ENCODE data around the gene TACC2.
"Not testable (repeated sequence)": the region's sequence is repeated elsewhere in the genome, so short reads cannot be mapped to it uniquely, and the experiment has no call there.

Gene TACC2

DNA sequence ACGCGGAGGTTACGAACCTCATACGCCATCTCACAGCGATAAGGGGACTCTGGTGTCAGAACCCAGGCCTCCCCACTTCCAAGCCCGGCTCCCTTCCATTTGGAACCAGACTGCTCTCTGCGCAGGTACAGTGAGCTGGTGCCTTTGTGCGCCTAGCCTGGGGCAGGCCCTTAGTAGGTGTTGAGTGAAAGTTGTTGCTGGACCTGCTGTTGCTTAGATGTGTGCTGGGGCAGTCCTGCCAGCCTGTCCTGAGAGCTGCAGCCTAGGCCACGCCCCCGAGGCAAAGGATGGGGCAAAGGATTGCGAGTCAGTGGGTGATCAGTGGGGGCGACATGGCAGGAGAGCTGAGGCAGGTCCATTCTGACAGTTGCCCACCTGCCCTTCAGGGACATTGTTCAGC is 209.7 kb downstream of the TACC2 start:
- no peak for DNase-seq

DNA sequence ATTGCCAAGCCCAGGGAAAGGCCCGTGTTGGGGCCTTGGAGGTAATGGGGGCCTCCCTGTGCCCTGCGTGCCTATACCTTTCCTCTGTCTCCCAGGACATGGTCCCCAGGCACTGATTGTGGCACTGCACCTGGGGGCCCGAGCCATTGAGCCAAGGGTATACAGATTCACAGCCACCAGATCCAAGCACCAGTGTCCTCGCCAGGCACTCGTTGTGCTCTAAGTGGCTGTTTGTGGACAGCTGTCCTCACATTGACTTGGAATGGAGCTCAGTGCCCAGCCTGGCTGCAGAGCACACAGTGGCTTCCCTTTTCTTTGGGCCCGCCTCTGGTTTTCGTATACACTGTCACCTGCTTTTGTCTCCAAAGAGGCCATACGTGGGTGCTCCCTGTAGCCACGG is 210.1 kb downstream of the TACC2 start:
- DNase-seq, result no peak

DNA sequence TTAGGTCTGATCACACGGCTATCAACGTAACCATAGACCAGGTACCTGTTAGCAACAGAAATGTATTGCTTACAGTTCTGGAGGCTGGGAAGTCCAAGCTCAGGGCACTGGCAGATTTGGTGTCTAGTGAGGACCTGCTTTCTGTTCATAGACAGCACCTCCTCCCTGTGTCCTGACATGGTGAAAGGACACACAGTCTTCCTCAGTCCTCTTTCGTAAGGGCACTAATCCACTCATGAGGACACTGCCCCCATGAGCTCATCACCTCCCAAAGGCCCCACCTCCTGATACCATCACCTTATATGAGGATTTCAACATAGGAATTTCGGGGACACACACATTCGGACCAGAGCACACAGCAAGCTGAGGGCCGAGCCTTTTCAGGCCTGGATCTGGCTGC is 210.7 kb downstream of the TACC2 start:
- no peak for DNase-seq

DNA sequence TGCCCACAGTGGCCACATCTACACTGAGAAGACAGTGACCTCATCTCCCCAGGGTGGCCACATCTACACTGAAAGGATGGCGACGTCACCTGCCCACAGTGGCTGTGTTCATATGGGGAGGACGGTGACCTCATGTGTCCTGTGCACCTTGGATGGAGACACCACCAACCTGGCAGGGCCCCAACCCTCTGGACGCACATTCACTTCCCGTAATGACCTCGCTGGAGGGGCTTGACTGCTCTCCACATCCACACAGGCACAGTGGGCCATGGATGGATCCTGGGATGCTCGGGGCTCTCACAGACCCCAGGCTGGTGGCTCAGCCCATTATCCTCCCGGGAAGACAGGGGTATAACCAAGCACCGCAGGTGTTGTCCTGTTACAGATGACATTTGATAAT is 212.4 kb downstream of the TACC2 start:
- DNase-seq, result no peak

DNA sequence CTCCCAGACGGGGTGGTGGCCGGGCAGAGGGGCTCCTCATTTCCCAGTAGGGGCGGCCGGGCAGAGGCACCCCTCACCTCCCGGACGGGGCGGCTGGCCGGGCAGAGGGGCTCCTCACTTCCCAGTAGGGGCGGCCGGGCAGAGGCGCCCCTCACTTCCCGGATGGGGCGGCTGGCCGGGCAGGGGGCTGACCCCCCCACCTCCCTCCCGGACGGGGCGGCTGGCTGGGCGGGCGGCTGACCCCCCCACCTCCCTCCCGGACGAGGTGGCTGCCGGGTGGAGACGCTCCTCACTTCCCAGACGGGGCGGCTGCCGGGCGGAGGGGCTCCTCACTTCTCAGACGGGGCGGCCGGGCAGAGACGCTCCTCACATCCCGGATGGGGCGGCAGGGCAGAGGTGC is 214.2 kb downstream of the TACC2 start:
- not testable (repeated sequence) for DNase-seq

DNA sequence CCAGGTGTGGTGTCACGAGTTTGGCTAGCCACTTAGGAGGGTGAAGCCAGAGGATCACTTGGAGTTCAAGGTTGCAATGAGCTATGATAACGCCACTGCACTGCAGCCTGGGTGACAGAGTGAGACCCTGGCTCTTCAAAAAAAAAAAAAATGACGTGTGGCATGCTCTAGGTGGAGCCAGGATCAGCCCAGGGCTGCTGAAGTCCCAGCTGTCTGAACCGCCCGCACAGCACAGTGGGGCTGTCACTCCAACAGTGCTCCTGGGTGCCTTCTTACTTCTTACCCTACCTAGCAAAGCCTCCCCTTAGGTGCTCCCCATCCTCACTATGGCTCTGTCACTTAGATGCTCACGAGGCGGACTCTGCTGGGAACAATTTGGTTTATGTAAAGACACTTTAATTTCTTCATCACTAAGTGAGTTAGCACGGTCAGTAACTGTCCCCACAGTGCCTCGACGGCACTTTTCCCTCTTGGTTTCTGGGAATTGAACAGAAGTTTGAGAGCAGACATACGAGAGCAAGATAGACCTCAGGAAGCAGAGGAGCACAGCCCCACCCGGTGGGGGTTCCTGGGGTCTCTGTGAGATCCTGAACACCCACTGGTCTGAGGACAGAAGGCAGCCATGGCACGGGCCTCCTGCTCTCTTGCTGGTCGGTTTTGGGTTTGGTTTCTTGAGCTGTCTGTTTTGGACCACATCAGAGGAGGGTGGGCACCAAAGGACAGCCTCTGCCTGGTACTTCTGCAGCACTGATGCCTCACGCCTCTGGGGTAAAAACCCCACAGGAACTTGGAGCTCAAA is 215.9 kb downstream of the TACC2 start:
- DNase-seq, result no peak

DNA sequence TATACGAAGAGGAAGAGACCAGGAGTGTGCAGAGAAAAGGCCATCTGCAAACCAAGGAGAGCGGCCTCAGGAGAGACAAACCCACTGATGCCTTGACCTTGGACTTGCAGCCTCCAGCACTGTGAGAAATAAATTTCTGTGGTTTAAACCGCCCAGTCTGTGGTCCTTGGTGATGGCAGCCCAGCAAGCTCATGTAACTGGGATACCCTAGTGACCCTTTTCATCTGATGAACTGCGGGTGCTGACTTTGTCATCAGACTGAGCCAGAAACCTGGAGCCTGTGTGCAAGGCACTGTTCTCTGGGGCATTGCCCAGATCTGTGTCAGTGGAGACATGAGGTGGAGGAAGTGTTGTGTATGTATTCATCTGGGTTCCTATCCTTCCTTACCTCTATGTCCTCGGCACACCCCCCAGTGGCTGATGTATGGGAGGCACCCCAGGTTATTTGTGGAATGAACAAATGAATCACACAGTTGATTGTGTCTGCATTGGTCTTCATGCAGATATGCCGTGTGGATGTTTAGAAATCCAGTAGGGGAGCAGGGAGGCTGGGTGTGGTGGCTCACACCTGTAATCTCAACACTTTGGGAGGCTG is 217.6 kb downstream of the TACC2 start:
- DNase-seq, result no peak

DNA sequence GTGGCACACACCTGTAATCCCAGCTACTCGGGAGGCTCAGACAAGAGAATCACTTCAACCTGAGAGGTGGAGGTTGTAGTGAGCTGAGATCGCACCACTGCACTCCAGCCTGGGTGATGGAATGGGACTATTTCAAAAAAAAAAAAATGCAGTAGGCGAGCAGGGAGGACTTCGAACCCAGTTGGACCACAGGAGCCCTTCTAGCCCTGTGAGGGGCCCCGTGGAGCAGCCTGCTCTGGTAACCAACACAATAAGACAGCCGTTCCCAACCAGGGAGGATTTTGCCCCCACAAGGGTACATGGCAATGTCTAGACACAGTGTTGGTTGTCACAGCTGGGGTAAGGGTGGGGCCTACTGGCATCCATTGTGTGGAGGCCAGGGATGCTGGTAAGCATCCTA is 218.2 kb downstream of the TACC2 start:
- no peak for DNase-seq

DNA sequence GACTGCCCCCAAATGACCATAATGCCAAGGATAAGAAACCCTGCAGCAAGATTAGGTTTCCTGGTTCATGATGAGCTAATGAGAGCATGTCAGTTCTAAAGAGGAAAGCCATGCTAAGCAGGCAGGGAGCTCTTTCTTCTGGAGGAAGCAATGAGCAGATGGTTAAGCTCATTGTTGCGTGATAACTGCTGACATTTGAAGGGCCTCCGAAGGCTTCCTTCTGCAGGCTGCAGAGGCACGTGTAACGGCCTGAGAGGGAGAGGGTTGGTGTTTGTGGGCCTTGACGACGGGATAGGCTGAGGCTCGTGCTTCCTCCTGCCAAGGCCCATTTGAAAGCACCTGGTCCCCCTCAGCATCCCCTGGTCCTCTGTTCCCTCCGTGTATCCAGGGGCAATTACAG is 218.6 kb downstream of the TACC2 start:
- DNase-seq, result no peak

DNA sequence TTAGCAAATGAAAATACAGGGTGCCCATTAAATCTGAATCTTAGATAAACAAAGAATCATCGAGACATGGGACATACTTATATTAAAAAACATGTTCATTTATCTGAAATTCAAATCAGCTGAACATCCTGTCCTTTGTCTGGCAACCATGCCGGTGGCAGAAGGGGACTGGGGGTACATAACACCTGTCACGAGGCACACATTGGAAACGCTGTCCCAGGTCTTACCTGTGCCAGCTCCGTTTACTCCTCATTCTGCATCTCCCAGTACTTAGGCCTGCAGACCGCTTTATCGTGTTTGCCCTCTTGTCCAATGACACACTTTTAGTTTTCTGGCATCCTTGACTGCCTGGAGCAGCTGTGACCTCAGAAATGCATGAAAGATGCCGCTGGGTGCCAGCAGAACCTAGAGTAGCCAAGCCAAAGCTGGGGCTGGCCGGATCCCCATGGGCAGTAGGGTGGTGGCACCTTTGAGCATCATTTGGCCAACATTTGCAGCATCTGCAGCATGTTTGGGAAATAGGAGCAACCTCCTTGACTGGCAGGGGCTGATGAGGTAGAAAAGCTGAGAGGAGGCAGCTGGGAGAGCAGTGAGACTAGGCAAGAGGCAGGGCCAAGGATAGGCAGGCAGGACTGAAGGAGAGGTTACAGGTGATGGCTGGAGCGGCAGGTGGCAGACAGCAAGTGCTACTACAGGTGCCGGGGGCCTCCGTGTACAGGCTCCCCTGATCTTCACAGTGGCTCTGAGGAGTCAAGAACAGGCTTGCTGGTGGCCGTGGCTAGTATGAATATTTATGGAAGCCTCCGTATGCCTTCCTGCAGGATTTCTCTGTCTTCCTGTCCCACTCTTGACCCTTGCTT is 219.8 kb downstream of the TACC2 start:
- DNase-seq, result no peak

DNA sequence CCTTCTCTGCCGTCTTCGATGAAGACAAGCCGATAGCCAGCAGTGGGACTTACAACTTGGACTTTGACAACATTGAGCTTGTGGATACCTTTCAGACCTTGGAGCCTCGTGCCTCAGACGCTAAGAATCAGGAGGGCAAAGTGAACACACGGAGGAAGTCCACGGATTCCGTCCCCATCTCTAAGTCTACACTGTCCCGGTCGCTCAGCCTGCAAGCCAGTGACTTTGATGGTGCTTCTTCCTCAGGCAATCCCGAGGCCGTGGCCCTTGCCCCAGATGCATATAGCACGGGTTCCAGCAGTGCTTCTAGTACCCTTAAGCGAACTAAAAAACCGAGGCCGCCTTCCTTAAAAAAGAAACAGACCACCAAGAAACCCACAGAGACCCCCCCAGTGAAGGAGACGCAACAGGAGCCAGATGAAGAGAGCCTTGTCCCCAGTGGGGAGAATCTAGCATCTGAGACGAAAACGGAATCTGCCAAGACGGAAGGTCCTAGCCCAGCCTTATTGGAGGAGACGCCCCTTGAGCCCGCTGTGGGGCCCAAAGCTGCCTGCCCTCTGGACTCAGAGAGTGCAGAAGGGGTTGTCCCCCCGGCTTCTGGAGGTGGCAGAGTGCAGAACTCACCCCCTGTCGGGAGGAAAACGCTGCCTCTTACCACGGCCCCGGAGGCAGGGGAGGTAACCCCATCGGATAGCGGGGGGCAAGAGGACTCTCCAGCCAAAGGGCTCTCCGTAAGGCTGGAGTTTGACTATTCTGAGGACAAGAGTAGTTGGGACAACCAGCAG is 221.7 kb downstream of the TACC2 start:
- DNase-seq, result no peak

DNA sequence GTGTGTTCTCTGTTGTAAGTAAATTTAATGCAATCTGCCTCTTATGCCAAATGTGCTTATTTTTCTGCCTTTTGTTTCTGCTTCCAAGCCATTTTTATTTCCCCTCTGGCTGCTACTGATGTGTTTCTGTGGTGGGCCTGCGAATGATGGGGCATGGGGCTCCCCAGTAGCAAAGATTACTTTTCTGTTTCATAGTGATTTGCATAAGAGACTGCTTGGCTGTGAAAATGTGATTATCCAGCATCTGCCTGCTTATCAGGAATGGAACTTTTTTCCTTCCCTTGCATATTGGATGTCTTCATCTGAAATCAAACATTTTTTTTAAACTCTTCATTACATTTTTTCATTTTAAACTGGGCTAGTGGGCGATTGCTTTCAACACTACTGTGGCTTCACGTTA is 224.4 kb downstream of the TACC2 start:
- no peak for DNase-seq

DNA sequence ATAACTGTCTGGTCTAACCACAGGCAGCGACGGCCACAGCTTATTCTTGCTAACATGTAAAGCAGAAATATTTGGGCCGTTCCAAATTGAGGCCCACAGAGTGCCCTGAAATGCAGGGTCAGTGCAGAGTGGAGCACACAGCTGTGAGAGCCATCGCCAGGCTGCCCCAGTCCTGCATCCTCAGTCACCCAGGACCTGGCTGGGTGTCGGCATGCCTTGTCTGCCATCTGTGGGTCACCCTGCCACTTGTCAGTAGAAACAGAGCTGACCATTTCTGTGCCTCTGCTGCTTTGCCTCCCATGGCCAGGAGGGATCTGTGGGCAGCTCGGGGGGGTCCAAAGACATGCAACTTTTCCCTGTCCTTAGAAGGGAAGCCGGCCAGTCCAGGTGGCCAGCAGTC is 224.8 kb downstream of the TACC2 start:
- DNase-seq, result no peak

DNA sequence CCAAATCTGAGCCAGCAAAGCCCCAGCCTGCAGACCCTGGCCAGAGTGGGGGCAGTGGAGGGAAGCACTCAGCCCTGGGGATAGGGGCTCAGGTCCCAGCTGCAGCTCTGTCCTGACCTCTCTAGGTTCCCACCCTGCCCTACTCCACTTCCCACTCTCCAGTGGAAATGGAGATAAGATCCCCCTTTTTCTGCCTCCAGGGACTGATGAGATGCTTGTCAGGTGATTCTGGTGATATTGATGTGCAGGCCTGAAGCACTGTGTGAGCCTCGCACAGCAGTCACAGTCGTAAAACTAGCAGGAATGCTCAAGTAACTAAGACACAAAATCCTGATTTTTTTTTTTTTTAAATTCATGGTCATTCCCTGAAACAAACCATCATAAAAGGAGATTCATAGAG is 227.1 kb downstream of the TACC2 start:
- no peak for DNase-seq

DNA sequence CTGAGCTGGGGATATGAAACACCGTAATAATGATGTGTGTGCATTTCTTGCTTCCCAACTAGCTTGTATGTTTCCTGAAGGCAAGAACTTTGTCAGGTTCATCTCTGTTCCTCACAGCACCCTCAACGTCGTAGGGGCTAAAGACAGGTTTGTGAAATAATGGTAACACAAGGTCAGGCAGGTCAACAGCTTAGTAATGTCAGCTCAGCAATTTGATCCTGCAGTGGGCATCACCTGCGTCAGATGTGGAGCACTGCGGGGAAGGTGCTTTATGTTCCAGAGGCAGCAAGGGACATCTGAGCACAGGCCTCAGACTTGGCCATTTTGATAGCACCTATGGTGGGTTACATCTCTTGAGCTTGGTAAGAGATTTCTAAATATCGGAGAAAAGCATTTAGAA is 230.4 kb downstream of the TACC2 start:
- no peak for DNase-seq

DNA sequence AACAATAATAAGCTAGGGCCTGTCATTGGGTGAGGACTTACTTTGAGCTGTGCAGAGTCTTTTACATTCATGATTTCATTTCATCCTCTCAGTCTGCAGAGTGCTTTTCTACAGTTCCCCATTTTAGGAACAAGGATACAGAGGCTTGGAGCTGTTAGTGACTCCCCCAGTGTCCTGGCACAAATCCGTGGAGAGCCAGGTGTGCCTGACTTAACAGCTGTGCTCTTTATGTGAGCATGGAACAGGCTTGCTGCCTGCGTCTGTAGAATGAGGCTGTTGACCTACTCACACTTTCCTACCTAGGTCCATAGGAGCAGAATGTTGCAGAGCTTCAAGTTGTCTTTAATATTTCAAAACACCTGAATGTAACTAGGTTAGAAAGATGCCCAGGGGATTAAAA is 231.8 kb downstream of the TACC2 start:
- no peak for DNase-seq

DNA sequence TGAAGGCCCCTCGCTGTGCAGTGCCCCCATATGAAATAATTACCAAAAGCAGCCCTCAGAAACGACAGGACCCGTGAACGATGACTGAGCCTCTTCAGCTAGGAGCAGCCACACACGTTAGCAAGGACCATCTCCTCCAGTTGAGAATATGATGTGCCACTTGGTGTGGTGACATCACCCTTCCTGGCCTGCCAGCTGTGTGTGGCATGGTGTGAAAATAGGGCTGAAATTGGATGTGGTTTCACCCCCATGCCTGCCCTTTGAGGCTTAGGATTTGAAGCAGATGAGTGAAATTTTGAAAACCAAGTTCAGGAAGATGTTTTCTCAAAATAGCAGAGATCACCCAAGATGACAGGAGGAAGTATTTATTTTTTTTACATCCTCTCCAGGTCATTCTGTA is 233.0 kb downstream of the TACC2 start:
- DNase-seq, result no peak

DNA sequence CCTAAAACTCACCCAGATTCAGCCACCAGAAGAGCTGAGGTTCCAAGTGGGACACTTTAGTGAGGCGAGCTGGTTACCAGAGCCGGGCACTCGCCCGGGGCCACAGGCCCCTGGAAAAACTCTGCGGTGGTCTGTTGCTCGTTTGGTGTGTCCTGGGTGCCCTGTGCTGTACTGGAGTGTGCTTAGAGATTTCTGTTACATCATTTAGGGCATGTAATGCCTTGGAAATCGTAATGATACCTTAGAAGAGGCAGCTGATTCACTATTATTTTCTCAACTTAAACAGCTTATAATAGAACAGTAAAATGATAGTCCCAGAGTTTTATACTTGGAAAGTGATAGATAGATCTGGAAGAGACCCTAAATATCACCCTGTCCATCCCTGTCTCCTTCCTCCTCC is 233.7 kb downstream of the TACC2 start:
- no peak for DNase-seq

DNA sequence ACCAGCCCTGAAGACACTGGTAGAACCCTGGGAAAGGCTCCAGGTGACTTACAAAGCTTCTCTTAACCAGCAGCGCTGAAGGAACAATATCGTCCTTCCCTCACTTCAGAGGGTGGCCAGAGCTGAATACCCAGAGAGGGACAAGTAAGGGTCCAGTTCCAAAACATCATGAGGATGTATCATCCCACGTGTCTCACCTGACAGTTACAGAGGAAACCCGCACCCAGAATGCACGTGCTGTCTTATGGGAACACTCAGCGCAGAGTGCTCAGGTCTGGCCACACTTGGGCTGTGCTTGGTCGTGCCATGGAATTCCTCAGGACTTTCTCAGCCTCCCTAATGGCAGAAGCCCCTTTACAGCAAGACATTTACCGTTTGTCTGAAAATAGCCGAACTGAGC is 235.2 kb downstream of the TACC2 start:
- DNase-seq, result no peak

DNA sequence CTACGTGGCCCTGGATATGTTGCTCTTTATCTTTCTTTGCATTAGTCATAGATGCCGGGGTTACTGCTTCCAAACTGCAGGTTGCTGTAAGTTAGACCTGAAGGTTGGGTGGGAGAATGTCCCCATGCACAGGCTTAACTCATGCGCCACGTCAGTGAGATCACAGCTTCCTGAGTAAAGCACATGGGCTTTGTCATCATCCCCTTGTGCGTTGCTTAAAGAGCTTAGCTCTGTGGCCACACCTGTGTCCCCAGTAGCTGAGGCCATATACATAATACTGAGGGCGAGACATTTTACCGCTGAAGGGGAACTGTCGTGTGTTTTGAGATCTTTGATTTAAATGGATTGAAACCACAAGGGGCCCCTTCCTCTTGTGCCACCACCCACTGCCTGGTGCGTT is 236.4 kb downstream of the TACC2 start:
- DNase-seq, result no peak

DNA sequence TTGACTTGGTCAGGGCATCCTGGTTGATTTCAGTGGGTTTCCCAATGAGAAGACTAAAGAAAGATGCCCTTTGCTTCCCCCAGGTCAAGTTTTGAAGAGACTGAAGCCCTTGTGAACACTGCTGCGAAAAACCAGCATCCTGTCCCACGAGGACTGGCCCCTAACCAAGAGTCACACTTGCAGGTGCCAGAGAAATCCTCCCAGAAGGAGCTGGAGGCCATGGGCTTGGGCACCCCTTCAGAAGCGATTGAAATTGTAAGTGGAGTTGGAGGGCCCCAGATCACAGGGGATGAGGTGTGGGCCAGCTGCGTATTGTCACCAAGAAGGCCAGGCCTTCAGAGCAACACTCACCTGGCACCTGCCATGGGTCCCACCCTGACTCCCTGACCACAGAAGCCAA is 238.8 kb downstream of the TACC2 start:
- no peak for DNase-seq

DNA sequence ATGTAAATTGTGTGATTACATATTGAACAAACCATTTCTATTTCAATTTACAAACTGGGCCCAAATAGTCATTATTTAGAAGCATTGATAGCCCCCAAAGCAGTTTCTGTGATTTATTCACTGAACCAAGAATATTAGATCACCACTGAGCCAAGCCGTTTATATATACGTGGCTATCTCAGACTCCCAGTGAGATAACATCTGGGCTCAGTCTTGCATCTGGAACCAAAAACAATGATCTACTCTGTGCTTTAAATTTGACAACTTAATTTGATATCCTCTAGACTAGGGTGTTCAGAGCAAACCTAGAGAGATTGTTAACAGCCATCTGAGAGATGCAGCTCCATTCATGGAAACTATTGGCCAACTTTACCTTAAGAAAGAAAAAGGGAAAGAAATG is 240.7 kb downstream of the TACC2 start:
- no peak for DNase-seq

DNA sequence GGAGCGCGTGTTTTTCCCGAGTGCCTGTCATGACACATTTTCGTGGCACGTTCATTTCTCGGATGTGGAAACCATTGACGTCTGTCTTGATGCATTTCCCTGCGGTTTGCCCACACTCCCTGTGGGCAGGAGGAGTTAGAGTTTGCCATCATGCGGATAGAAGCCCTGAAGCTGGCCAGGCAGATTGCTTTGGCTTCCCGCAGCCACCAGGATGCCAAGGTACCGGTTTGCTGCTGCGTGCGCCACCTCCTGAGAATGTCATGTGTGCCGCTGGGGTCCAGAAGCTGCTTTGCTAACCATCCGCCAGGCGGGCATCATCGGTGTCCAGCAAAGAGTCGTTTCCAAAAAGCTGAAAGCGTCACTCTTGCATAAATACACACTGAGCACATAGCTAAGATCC is 241.3 kb downstream of the TACC2 start:
- DNase-seq, result no peak
